Caco-2 (cell line): ENCODE measurements around the gene LMNTD1. TPM values are rescaled to one million over a fixed set of nuclear protein-coding genes. Genes with fewer than 3 reads are reported as not detected.

Experiments
- BruUV-seq: library from RNA; stranded (reverse); fragments of 400-500 nt; replicated peaks from 2 replicates; lab custom pipeline; 2021; lab: Mats Ljungman, UMichigan
- CTCF ChIA-PET: fragments of 300-600 bp; sonication (Branson Sonifier 250); formaldehyde crosslinking; loops from one replicate; lab custom pipeline; 2022; ENCODE audit warnings: antibody characterized with exemption; lab: Charles Lee
- POLR2A ChIA-PET: fragments of 300-600 bp; sonication (Branson Sonifier 250); formaldehyde crosslinking; loops from one replicate; lab custom pipeline; 2022; ENCODE audit warnings: antibody characterized with exemption; lab: Charles Lee
- DNase-seq, 2 experiments: peaks; one replicate each; pipeline versions ENCODE4 v3.0.0 to v3.0.0-alpha.2; 2020 to 2022
- H3K27me3 ChIP-seq: replicated peaks from 2 replicates; pipeline ENCODE4 v1.6.0; 2011; ENCODE audit warnings: low read length; ENCODE audit not compliant: control insufficient read depth, insufficient read depth
- H3K36me3 ChIP-seq: 2 replicates; pipeline ENCODE4 v1.5.1; 2011; ENCODE audit warnings: low read length; ENCODE audit not compliant: control insufficient read depth, insufficient read depth
- H3K4me1 ChIP-seq: fragments of 250-450 bp; sonication (Bioruptor Pico); 2 replicates; pipeline ENCODE4 v1.5.1; 2020; ENCODE audit warnings: mild to moderate bottlenecking
- H3K4me3 ChIP-seq: 2 replicates; pipeline ENCODE4 v1.5.1; 2011; ENCODE audit warnings: low read depth, mild to moderate bottlenecking, control low read depth, low read length
- H3K9me3 ChIP-seq: fragments of 250-450 bp; sonication (Bioruptor Pico); 2 replicates; pipeline ENCODE4 v1.5.1; 2020; ENCODE audit warnings: mild to moderate bottlenecking, moderate library complexity
- H3K27ac Mint-ChIP-seq: one replicate; pipeline ENCODE4 v1.8.0; 2022; ENCODE audit warnings: mixed read lengths; ENCODE audit not compliant: unreplicated experiment
- H3K27me3 Mint-ChIP-seq: one replicate; pipeline ENCODE4 v1.8.0; 2022; ENCODE audit warnings: mixed read lengths; ENCODE audit not compliant: insufficient read depth, unreplicated experiment
- H3K36me3 Mint-ChIP-seq: one replicate; pipeline ENCODE4 v1.8.0; 2022; ENCODE audit warnings: mild to moderate bottlenecking, mixed read lengths; ENCODE audit not compliant: insufficient read depth, unreplicated experiment
- H3K4me1 Mint-ChIP-seq: one replicate; pipeline ENCODE4 v1.8.0; 2022; ENCODE audit warnings: low read depth, mixed read lengths; ENCODE audit not compliant: unreplicated experiment
- H3K4me3 Mint-ChIP-seq: one replicate; pipeline ENCODE4 v1.8.0; 2022; ENCODE audit warnings: mild to moderate bottlenecking, moderate library complexity, mixed read lengths; ENCODE audit not compliant: unreplicated experiment
- H3K9me3 Mint-ChIP-seq: one replicate; pipeline ENCODE4 v1.8.0; 2022; ENCODE audit warnings: mixed read lengths; ENCODE audit not compliant: unreplicated experiment
- CTCF ChIP-seq, 2 experiments: fragments of 200-600 bp in 1 of 2; IDR thresholded peaks; 1 replicate in 1 of 2; 2 replicates in 1 of 2; pipeline versions ENCODE4 v1.5.1 to v1.8.0; 2011 to 2022; ENCODE audit warnings: antibody characterized with exemption in 1 of 2, control low read depth in 1 of 2, inconsistent platforms in 1 of 2, low read depth in 1 of 2, low read length in 1 of 2, mild to moderate bottlenecking in 1 of 2, moderate library complexity in 1 of 2; ENCODE audit not compliant: insufficient read depth in 1 of 2, severe bottlenecking in 1 of 2, unreplicated experiment in 1 of 2
- intact Hi-C: fragments of 100-400 bp; cut with micrococcal nuclease; formaldehyde crosslinking; loops from one replicate; pipeline ENCODE4 v1.10.0; 2022; ENCODE audit not compliant: unreplicated experiment
- total RNA-seq: library from RNA; stranded (reverse); gene quantifications from 2 replicates; pipeline ENCODE4 v1.2.3, GENCODE V29; 2022

Gene LMNTD1
- total RNA-seq, 1 experiment from 2014 or later = not detected

- CTCF ChIA-PET = no interaction called here
- H3K36me3 Mint-ChIP-seq = no peaks in the 10 kb centered on the region
Observed at GRCh38 chr12:25552681-25553080, 402 bp downstream of the LMNTD1 start.

GRCh38 chr12:25550186-25550585 is 2.9 kb downstream of the LMNTD1 start:
- intact Hi-C loops = no loop called here
- Mint-ChIP-seq H3K27me3 (peaks cover 3% of the 10 kb centered on the region), H3K4me1 (no peaks in the 10 kb centered on the region), H3K9me3 (no peaks in the 10 kb centered on the region), H3K27ac (no peak overlapping the region), H3K4me3 (no peak overlapping the region), H3K36me3 (no peaks in the 10 kb centered on the region)
- Histone ChIP-seq H3K9me3 (no peaks in the 10 kb centered on the region), H3K36me3 (no peaks in the 10 kb centered on the region), H3K4me3 (no peak overlapping the region), H3K27me3 (no peaks in the 10 kb centered on the region), H3K4me1 (no peaks in the 10 kb centered on the region)
- no TSS peak for BruUV-seq
- POLR2A ChIA-PET = no interaction called here
- CTCF ChIA-PET = no interaction called here
- DNase-seq = no peak
- no peak for TF ChIP-seq CTCF (IDR thresholded peaks at IDR 0.05; ENCODE audit: insufficient read depth in 1 of 2, low read depth in 1 of 2, low read length in 1 of 2, severe bottlenecking in 1 of 2, unreplicated experiment in 1 of 2)

More at GRCh38 chr12:25552681-25553080, 402 bp downstream of the LMNTD1 start:
- Histone ChIP-seq H3K9me3 (no peaks in the 10 kb centered on the region), H3K4me1 (no peaks in the 10 kb centered on the region), H3K36me3 (no peaks in the 10 kb centered on the region), H3K4me3 (no peak overlapping the region), H3K27me3 (no peaks in the 10 kb centered on the region)
- Mint-ChIP-seq H3K9me3 (no peaks in the 10 kb centered on the region), H3K27me3 (peaks cover 3% of the 10 kb centered on the region), H3K4me3 (no peak overlapping the region), H3K4me1 (no peaks in the 10 kb centered on the region), H3K27ac (no peak overlapping the region)
- no TSS peak for BruUV-seq
- TF ChIP-seq CTCF (IDR thresholded peaks at IDR 0.05; ENCODE audit: insufficient read depth in 1 of 2, low read depth in 1 of 2, low read length in 1 of 2, severe bottlenecking in 1 of 2, unreplicated experiment in 1 of 2) = no peak
- intact Hi-C loops = no loop called here
- POLR2A ChIA-PET = no interaction called here
- DNase-seq = no peak

GRCh38 chr12:25549120-25549519 is 4.0 kb downstream of the LMNTD1 start:
- no TSS peak for BruUV-seq
- TF ChIP-seq CTCF (IDR thresholded peaks at IDR 0.05; ENCODE audit: insufficient read depth in 1 of 2, low read depth in 1 of 2, low read length in 1 of 2, severe bottlenecking in 1 of 2, unreplicated experiment in 1 of 2) = no peak
- no peak for DNase-seq
- Histone ChIP-seq H3K27me3 (no peaks in the 10 kb centered on the region), H3K4me3 (no peak overlapping the region), H3K36me3 (no peaks in the 10 kb centered on the region), H3K4me1 (no peaks in the 10 kb centered on the region), H3K9me3 (no peaks in the 10 kb centered on the region)
- Mint-ChIP-seq H3K4me1 (no peaks in the 10 kb centered on the region), H3K9me3 (no peaks in the 10 kb centered on the region), H3K27me3 (peaks cover 3% of the 10 kb centered on the region), H3K4me3 (no peak overlapping the region), H3K27ac (no peak overlapping the region), H3K36me3 (no peaks in the 10 kb centered on the region)
- ChIA-PET POLR2A (no interaction called here), CTCF (no interaction called here)
- intact Hi-C loops = no loop called here
